Measurements from ENCODE around the gene SLC24A3.

- TF ChIP-seq CTCF (conservative IDR thresholded peaks at IDR 0.05) (no peak), EZH2 (IDR thresholded peaks at IDR 0.05; ENCODE audit: low read depth) (no peak)
Measured at GRCh38 chr20:19598117-19598850, 385.8 kb downstream of the SLC24A3 start.

Measured in PC-9 (cell line).